SKM-1 (cell line): ENCODE data around the gene ACTR3.
"Not testable (repeated sequence)": the region's sequence is repeated elsewhere in the genome, so short reads cannot be mapped to it uniquely, and the experiment has no call there.

Experiments used
- DNase-seq: peaks from one replicate; lab custom pipeline; 2025; ENCODE audit not compliant: unreplicated experiment; lab: John Stamatoyannopoulos, UW

ACTR3 gene

DNA sequence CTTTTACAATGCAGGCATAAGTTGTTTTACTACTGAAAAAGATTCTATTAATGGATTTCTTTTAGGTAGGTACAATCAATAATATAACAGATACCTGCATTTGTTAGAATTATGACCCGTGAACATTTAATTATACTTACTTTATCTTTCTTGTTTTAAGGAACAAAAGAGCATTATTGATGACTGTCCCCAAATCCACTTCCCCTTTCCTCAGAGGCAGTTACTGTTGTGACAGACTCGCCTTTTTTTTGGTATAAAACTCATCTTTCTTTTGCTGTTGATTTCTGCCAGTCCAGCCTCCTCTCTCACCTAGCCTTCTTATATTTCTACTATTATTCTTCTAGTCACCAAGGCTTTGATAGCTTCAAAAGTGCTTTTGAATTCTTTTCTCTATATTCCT, 12.1 kb downstream of the ACTR3 start:
- DNase-seq: peak; percentile 71

DNA sequence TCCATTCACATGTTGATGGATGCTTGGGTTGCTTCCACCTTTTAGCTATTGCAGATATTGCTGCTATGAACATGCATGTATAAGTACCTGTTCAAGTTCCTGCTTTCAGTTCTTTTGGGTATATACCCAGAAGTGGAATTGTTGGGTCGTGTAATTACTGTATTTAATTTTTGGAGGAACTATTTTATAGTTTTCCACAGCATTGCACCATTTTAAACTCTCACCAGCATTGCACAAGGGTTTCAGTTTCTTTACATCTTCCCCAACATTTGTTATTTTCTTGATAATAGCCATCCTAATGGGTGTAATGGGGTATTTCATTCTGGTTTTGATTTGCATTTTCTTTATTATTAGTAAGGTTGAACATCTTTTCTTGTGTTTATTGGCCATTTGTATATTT, 16.0 kb downstream of the ACTR3 start:
- no peak for DNase-seq

DNA sequence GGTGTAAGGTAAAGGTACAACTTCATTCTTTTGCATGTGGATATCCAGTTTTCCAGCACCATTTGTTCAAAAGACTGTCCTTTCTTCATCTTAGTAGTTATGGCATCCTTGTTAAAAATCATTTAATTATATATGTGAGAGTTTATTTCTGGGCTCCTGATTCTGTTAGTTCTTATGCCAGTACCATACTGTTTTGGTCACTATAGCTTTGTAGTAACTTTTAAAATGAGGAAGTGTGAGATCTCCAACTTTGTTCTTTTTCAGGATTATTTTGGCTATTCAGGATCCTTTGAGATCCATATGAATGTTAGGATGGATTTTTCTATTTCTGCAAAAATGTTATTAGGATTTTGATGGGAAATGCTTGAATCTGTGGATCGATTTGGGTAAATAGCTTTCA, 16.8 kb downstream of the ACTR3 start:
- DNase-seq: no peak

DNA sequence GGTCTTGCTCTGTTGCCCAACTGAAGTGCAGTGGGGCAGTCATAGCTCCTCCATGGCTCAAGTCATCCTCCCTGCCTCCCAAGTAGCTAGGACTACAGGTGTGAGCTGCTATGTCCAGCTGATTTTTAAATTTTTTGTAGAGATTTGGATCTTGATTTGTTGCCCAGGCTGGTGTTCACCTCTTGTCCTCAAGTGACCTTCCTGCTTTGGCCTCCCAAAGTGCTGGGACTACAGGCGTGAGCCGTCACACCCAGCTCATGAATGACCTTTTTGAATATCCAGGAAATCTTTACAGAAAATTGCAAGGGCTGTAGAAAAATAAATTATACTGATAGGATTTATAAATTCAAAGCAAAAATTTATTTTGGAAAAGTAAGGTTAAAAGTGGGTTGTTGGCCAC, 17.4 kb downstream of the ACTR3 start:
- no peak for DNase-seq

DNA sequence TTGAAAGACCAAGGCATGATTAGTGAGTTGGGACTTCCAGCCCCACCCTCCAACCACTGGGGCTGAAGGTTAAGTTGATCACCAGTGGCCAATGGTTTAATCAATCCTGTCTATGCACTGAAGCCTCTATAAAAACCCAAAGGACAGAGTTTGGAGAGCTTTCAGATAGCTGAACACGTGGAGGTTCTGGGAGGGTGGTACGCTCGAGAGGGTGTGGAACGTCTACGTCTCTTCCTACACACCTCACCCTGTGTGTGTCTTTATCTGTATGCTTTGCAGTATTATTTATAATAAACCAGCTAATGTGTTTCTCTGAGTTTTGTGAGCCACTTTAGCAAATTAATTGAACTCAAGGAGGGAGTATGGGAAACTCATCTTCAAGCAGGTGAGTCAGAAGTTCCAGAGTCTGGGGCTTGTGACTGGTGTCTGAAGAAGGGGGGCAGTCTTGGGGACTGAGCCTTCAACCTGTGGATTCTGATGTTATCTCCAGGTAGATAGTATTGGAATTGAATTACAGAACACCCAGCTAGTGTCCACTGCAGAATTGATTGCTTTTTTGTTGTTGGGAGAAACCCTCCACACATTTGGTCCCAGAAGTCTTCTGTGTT, 20.3 kb downstream of the ACTR3 start:
- DNase-seq: no peak

DNA sequence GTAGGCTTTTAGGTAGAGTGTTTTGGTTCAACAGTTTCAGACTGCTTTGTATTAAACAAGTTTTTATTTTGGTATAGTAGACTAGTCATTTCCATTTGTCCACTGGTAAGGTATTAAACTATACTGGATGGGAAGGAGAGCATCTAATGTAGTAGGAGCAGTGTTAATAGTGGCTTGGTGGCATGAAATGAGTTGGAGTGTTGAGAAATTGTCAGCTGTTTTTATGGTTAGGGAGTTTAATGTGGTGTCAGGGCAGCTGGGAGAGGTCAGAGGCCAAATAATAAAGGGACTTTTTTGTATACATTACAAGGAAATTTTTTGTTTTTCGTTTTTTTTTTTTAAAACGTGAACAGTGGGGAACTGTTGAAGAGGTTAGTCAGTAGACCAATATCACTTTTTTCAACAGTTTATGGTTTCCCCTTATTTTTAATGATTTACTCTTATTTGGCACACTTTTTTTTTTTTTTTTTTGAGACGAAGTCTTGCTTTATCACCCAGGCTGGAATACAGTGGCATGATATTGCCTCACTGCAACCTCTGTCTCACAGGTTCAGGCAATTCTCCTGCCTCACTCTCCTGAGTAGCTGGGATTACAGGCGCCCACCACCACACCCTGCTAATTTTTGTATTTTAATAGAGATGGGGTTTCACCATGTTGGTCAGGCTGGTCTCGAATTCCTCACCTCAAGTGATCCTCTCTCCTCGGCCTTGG, 21.2 kb downstream of the ACTR3 start:
- DNase-seq: no peak

DNA sequence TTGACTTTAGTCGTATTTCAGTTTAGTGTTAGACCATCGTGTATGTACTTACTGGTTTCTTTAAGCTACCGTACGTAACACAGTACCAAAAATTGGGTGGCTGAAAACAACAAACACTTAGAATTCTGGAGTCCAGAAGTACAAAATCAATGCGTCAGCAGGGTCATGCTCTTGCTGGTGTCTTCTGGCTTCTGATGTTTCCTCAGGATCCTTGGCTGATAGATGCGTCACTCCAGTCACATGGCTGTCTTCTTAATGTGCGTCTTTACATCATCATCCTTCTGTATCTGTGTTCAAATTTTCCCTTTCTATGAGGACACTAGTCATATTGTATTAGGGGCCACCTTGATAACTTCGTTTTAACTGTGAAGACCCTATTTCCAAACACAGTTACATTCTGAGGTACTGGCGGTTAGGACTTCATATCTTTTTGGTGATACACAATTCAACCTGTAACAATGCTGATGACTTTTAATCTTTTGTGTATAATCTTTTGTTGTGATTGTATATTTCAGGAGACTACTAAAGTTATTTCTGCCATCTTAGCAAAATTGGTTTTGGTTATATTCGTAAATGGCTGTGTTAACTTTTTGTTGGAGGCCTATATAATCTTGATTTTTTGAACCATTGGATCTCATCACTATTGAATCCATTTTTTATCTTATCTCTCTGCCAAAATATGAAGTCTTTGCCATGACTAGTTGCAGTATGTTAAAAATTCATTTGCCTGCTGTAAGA, 25.4 kb downstream of the ACTR3 start:
- DNase-seq: no peak

DNA sequence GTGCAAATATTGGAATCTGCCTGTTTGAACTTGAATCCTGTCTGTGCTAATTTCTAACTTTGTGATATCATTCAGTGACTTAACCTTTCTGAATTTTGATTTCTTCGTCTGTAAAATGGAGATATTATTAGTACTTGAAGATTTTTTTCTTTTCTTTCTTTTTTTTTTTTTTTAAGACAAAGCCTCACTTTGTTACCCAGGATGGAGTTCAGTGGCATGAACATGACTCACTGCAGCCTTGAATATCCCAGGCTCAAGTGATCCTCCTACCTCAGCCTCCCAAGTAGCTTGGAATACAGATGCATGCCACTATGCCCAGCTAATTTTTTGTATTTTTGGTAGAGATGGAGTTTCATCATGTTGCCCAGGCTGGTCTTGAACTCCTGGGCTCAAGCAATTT, 28.3 kb downstream of the ACTR3 start:
- no peak for DNase-seq

DNA sequence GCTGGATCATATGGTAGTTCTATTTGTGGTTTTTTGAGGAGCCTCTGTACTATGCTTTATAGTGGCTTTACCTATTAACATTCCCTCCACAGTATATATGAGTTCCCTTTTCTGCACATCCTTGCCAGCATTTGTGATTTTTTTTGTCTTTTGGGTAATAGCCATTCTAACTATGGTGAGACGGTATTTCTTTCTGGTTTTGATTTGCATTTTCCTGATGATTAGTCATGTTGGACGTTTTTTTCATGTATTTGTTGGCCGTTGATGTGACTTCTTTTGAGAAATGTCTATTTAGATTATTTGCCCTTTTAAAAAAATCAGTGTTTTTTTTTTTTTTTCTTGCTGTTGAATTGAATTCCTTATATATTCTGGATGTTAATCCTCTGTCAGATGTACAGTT, 31.1 kb downstream of the ACTR3 start:
- no peak for DNase-seq

DNA sequence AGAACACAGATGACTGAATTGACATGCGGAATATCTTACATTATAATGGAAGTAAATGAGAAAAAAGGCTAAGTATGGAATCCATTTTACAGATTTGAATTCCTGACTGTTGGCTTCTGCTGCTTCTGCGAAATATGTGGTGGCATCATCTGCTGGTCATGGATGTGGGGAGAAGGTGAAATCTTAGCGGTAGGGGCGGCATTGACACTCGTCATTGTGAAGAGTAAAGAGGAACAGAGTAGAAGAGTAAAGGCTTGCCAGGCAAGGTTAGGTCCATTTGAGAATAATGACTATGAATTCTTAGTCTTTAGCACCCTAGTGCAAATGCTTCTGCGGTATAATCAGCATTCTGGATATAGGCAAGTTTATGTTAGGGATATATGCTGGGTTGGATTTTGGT, 32.4 kb downstream of the ACTR3 start:
- DNase-seq: no peak

DNA sequence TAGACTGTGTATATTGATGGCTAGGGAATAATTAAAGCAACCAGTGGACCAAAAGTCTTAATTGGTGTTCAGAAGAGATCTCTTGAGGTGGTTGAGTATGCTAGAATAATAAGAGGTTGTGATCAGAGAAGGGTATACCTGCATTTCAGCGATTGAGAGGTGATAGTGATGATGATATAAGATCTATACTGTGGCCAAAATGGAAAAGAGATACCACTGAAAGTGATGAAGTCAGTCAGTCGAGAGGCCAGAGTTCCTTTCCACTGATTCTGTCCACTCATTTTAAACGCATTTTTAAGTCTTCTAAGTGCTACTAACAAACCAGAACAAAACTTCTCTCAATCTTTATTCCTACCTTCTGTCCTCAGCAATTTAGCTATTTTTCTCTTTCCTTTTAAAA, 32.9 kb downstream of the ACTR3 start:
- no peak for DNase-seq

DNA sequence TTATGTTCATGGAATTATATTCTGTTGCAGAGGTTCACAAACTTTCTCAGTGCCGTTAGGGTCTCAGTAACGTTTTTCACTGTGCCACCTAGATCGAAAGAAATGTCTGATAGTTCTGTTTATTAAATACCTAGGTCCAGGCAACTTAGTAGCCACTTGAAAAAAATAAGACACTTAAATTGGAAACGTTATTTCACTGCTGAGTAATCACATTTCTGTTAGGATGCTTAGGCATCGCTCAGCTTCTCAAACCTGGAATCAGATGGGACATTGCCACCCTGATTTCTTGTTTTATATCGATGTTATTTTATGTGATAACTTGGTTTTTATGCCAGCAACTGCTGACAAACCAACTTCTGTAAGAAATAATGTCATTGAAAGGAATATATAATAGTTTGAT, 36.0 kb downstream of the ACTR3 start:
- no peak for DNase-seq

DNA sequence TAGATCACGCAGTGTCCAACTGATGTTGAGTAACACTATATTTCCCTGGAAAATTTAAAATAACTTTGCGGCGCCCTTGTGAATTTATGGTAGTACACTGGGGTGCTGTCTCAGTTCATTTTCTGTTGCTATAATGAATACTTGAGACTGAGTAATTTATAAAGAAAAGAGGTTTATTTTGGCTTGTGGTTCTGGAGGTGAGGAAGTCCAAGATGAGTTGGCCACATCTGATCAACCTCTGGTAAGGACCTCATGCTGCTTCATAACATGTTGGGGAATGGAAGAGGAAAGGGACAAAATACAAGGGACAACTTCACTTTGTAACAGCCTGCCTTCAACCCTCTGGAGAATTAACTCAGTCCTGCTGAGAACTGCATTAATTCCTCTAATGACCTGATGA, 36.4 kb downstream of the ACTR3 start:
- no peak for DNase-seq

DNA sequence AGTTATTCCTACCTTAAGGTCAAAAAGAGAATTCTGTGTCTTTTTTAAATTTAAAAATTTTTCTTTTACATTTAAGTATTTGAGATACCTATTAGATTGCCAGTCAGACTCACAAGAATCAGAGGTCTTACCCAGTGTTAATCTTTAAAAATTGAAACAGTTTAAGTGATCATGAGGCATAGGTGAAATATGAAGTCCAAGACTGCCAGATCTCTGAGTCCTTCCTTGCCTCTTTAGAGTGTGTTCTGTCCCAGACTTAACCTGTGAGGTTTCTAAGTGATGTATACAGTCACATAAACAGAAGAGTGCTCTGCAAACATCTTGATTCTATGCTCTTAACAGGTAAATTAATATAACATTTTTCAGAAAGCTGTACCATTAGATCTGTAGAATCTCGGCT, 40.6 kb downstream of the ACTR3 start:
- DNase-seq: no peak

DNA sequence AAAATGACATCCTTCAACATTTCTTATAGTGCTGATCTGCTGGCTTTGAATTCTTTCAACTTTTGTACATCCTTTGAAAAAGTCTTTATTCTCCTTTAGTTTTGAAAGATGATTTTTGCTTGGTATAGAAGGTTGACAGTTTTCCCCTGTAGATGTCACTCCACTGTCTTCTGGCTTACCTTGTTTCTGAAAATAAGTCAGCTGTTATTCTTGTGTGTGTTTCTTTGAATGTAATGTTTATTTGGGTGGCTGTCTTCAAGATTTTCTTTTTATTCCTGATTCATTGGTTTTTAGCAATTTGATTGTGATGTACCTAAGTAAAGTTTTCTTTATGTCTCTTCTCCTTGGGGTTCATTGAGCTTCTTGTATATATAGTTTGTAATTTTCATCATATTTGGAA, 47.6 kb downstream of the ACTR3 start:
- no peak for DNase-seq

DNA sequence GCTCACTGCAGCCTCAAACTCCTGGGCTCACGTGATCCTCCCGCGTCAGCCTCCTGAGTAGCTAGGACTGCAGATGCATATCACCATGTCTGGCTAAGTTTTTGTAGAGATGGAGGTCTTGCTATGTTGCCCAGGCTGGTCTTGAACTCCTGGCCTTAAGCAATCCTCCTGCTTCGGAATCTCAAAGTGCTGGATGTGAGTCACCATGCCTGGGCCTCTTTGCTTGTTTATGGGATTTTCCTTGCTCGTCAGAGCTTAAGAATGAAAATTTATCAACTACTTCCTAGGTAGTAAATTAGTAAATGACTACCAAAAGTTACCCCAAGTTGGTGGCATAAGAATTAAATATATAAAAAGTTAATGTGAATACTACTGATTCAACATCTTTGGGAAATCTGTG, 51.0 kb downstream of the ACTR3 start:
- DNase-seq: no peak

DNA sequence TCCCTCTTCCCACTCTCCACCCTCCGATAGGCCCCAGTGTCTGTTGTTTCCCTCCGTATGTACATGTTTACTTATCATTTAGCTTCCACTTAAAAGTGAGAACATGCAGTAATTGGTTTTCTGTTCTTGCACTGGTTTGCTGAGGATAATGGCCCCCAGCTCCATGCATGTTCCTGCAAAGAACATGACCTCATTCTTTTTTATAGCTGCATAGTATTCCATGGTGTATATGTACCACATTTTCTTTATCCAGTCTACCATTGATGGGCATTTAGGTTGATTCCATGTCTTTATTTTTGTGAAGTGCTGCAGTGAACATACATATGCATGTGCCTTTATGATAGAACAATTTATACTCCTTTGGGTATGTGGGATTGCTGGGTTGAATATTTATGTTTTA, 55.9 kb downstream of the ACTR3 start:
- DNase-seq: not testable (repeated sequence)

DNA sequence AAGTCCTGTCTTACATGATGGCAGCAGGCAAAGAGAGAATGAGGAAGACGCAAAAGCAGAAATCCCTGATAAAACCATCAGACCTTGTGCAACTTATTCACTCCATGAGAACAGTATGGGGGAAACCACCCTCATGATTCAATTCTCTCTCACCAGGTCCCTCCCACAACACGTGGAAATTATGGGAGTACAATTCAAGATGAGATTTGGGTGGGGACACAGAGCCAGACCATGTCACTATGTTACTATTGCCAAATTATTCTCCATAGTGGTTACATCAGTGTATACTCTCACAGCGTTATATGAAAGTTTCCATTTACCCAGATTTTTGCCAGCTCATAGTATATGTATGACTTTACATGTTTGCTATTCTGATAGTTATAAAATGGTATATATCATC, 61.0 kb downstream of the ACTR3 start:
- DNase-seq: not testable (repeated sequence)

DNA sequence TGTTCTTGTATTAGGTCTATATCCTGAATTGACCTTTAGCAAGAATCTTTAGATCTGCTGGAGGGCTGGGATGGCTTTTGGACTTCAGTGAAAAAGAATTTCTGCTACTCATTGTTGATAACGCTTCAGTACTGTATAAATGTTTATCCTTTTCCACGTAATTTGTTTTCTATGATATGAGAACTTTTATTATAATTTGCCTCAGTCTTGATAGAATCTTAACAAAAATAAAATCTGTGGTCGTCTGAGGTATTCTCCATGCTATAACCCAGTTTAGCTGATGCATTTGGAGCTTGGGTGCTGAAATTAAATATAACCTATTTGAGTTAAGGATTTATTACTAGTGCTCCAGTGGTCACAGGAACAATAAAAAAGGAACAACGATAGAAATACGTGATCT, 71.1 kb downstream of the ACTR3 start:
- DNase-seq: no peak

DNA sequence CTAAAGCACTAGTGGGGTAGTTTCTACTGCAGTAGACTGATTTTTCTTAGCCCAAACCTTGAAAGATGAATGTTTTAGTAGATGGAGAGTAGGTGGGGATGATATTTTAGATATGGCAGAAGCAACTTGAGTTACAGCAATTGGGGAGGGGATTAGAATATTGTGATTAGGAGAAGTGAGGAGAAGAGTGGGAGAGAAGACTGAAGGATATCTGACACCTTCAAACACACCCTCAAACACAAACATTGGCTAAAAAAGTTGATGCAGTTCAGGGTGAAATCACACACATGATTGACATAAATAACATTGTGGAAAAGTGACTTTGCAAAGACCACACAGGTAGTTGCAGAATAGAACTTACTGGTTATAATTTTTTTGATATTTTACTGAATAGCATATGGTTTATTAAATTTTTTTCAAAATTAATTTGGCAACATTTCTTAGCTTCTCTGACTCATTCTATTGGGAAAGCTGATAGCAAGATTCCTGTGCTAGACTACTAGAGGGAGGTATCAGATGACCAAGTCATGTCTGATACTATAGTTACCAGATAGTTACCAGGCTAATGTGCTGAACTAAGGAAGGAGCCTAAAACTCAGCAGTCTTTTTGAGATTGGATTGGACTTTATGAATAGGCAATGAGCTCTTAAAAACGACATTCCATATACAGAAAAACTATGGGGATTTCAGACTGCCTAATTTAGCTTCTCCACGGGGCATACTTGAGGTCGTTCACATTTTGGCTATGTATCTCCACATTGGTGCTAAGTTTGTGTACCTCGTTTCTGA, 73.0 kb downstream of the ACTR3 start:
- DNase-seq: no peak

DNA sequence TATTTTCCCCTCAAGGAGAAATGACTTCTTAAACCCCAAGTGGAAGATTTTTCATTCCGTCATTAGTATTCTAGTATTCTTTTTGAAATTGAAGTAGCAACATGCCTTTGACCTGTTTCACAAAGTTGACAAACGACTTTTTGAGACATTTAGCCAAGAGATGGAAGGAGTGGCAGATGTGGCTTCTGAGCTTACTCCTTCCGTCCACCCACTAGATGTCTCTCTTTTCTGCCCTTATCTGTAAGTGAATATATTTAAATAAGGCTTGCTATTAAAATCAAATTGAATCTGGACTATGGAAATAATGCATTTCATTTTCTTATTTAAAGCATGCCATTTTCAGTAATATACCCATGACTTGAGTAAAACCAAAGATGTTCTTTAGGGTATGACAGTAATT, 74.1 kb downstream of the ACTR3 start:
- DNase-seq: no peak

DNA sequence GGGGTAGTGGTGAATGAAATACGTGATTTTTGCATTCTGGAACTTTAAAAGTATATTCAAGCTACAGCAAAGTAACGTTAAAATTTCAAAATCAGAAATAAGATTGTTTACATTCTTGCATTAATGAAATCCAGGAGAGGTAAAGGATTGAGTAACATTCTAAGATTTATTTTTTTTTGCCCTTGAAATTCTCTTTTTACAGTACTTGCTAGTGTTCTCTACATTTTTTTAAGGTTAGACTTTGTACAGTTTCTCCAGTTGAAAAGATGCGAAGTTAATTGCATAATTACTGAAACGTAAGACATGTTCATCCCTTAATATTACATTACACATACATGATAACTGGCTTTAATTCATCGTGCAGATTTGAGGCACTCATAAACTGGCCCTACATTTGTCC, 74.5 kb downstream of the ACTR3 start:
- DNase-seq: no peak
